ENCODE measurements around the gene ESRRB.

Gene ESRRB

DNA sequence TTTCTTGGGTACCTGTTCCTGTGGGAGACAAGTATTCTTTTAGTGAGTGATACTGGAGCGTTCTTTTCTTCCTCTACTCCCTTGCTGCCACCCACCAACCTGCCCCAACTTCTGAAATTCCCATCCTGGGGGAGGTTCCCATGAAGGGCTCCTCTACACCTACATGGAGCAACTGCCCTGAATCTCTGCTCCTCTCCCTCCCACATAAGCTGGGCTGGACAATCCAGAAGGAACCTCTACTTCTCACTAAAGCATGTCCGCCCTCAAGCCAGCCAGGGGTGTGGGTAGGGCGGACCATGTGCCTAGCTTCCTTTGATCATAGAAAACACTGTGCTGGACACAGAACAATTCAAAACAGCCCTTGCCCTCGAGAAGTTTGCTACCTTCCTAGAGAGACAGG is 25.9 kb upstream of the ESRRB start:
- ChIA-PET POLR2A (no interaction called here), CTCF (interaction anchor here (1.5 to 11.5 kb wide), 2 partner anchors 37 to 299 kb away, joined by 4 to 202 read pairs; no protein-coding TSS in a partner anchor)
- TF ChIP-seq, protein P1, sequence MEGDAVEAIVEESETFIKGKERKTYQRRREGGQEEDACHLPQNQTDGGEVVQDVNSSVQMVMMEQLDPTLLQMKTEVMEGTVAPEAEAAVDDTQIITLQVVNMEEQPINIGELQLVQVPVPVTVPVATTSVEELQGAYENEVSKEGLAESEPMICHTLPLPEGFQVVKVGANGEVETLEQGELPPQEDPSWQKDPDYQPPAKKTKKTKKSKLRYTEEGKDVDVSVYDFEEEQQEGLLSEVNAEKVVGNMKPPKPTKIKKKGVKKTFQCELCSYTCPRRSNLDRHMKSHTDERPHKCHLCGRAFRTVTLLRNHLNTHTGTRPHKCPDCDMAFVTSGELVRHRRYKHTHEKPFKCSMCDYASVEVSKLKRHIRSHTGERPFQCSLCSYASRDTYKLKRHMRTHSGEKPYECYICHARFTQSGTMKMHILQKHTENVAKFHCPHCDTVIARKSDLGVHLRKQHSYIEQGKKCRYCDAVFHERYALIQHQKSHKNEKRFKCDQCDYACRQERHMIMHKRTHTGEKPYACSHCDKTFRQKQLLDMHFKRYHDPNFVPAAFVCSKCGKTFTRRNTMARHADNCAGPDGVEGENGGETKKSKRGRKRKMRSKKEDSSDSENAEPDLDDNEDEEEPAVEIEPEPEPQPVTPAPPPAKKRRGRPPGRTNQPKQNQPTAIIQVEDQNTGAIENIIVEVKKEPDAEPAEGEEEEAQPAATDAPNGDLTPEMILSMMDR (IDR thresholded peaks at IDR 0.05; ENCODE audit: control extremely low read depth, extremely low read depth, low read depth, missing control alignments), result no peak
- DNase-seq (ENCODE audit: extremely low spot score), result no peak

DNA sequence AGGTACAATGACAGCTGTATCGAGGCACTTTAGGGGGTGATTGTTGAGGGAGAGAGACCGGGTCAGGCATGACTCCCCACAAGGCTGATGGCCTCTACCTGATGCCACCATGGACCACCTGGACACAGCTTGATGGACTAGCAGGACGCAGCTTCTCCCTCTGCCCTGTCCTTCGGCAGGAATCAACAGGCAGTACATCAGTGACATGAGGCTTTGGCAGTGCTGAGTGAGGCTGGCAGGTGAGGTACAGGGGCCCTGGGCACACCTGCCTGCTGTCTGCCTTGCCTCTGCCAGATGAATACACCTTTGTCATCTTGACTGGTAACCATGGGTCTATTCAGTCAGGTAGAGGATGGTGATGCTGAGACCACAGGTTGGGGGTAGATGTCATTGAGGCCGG is 25.3 kb upstream of the ESRRB start:
- CTCF ChIA-PET, result interaction anchor here (2.7 to 11.5 kb wide), 3 partner anchors 10 to 300 kb away, joined by 19 to 202 read pairs (median 24); no protein-coding TSS in a partner anchor
- POLR2A ChIA-PET, result no interaction called here
- TF ChIP-seq, protein P1 (IDR thresholded peaks at IDR 0.05; ENCODE audit: control extremely low read depth, extremely low read depth, low read depth, missing control alignments), result no peak
- no peak for DNase-seq (ENCODE audit: extremely low spot score)

DNA sequence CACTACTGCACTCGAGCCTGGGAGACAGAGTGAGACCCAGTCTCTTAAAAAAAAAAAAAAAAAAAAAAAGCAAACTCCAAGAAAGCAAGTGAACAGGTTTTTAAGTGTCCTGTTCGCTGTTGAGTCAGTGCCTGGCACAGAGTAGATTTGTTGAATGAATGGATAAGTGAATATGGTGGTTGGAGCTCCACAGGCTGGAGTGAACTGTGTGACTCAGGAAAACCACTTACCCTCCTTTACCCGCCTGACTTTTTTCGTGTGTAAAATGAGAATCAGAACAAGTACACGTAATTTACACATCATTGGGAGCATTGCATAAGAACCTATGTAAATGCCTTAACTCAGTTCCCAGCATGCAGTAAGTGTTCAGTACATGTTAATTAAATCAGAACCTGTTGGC is 24.0 kb upstream of the ESRRB start:
- ChIA-PET CTCF (interaction anchor here (0.7 to 11.5 kb wide), 51 partner anchors 8 to 679 kb away, joined by 3 to 202 read pairs (median 5); partner anchors contain the start of gene GPATCH2L), POLR2A (no interaction called here)
- TF ChIP-seq, protein P1 (IDR thresholded peaks at IDR 0.05; ENCODE audit: control extremely low read depth, extremely low read depth, low read depth, missing control alignments), result no peak
- no peak for DNase-seq (ENCODE audit: extremely low spot score)

- ChIA-PET CTCF (interaction anchor here (0.6 to 11.5 kb wide), 70 partner anchors 8 to 680 kb away, joined by 3 to 202 read pairs (median 4); partner anchors contain the start of gene GPATCH2L), POLR2A (no interaction called here)
- TF ChIP-seq, protein P1 (IDR thresholded peaks at IDR 0.05; ENCODE audit: control extremely low read depth, extremely low read depth, low read depth, missing control alignments), result peak; percentile 92
- peak; percentile 82 for DNase-seq (ENCODE audit: extremely low spot score)
Measured at GRCh38 chr14:76352639-76353281, 23.2 kb upstream of the ESRRB start.

DNA sequence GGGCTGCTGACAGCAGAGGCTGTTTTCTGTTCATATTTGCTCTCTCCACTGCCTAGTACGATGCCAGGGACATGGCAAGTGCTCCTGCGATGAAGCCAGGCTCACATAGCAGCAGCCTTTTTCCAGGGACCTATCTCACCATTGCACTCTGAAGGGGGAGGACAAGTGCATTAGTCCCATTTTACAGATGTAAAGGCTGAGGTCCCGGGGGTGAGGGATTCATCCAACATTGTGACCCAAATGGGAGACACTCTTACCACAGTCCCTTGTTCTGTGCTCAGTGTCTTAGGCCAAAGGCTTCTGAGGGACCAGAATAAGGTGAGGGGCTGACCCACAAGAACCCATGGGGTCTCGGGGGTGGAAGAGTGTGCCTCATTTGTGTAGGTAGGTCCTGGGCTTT is 21.6 kb upstream of the ESRRB start:
- ChIA-PET CTCF (interaction anchor here (1.0 to 11.5 kb wide), 8 partner anchors 11 to 303 kb away, joined by 3 to 202 read pairs (median 8); no protein-coding TSS in a partner anchor), POLR2A (no interaction called here)
- no peak for DNase-seq (ENCODE audit: extremely low spot score)
- TF ChIP-seq, protein P1 (IDR thresholded peaks at IDR 0.05; ENCODE audit: control extremely low read depth, extremely low read depth, low read depth, missing control alignments), result no peak

- TF ChIP-seq, protein P1 (IDR thresholded peaks at IDR 0.05; ENCODE audit: control extremely low read depth, extremely low read depth, low read depth, missing control alignments), result no peak
- ChIA-PET POLR2A (no interaction called here), CTCF (interaction anchor here (1.1 to 11.5 kb wide), 3 partner anchors 13 to 646 kb away, joined by 3 to 202 read pairs (median 6); no protein-coding TSS in a partner anchor)
- DNase-seq (ENCODE audit: extremely low spot score), result no peak
Measured at GRCh38 chr14:76355771-76356170, 20.2 kb upstream of the ESRRB start.
